Naive thymus-derived CD8-positive, alpha-beta T cell (primary cell): Measurements from ENCODE around the gene KRT9. TPM values are rescaled to one million over a fixed set of nuclear protein-coding genes. Genes with fewer than 3 reads are reported as not detected.

Source experiments
- ATAC-seq, 2 donors: fragments of 150-1000 bp; cut with Tn5 transposase in 1 of 2; sonication (Bioruptor Pico), chemical (Tn5 transposase) in 1 of 2; 1 replicate in 1 of 2; 2 replicates in 1 of 2; pipeline ENCODE4 v1.10.0; 2021; ENCODE audit warnings: mild to moderate bottlenecking in 2 of 2, moderate library complexity in 2 of 2
- POLR2A ChIA-PET: fragments of 350-600 bp; sonication (Branson Sonifier 250); formaldehyde crosslinking; loops from one replicate; lab custom pipeline; 2021; ENCODE audit warnings: antibody characterized with exemption; lab: Charles Lee
- DNase-seq, 10 donors: peaks; one replicate each; pipeline versions ENCODE4 v3.0.0 to v3.0.0-alpha.2; 2020 to 2022
- H3K27ac Mint-ChIP-seq, 10 donors: one replicate each; pipeline ENCODE4 v1.8.0; 2020 to 2022; ENCODE audit warnings: mild to moderate bottlenecking in 10 of 10, mixed read lengths in 10 of 10, moderate library complexity in 4 of 10, inconsistent platforms in 1 of 10
- H3K27me3 Mint-ChIP-seq, 5 donors: one replicate each; pipeline ENCODE4 v1.8.0; 2021 to 2022; ENCODE audit warnings: mixed read lengths in 5 of 5
- H3K36me3 Mint-ChIP-seq, 3 donors: one replicate each; pipeline ENCODE4 v1.8.0; 2020 to 2022; ENCODE audit warnings: mixed read lengths in 3 of 3, mild to moderate bottlenecking in 2 of 3, inconsistent platforms in 1 of 3
- H3K4me1 Mint-ChIP-seq, 4 donors: one replicate each; pipeline ENCODE4 v1.8.0; 2021 to 2022; ENCODE audit warnings: mixed read lengths in 4 of 4
- H3K4me3 Mint-ChIP-seq, 10 donors: one replicate each; pipeline ENCODE4 v1.8.0; 2020 to 2022; ENCODE audit warnings: mild to moderate bottlenecking in 10 of 10, mixed read lengths in 10 of 10, moderate library complexity in 6 of 10, inconsistent platforms in 1 of 10
- H3K9me3 Mint-ChIP-seq, 9 donors: one replicate each; pipeline ENCODE4 v1.8.0; 2020 to 2022; ENCODE audit warnings: mixed read lengths in 9 of 9, mild to moderate bottlenecking in 3 of 9, inconsistent platforms in 1 of 9, moderate library complexity in 1 of 9
- polyA plus RNA-seq, 3 donors: library from polyadenylated mRNA; unstranded; fragments of 300-500 nt; fragmentation: Illumina TruSeq; gene quantifications; one replicate each; pipeline ENCODE4 v1.2.3, GENCODE V29; 2021
- total RNA-seq, 8 experiments: library from RNA in 2 of 8; stranded (reverse) in 2 of 8; gene quantifications; one replicate each; pipeline ENCODE4 v1.2.3 and lab custom pipeline; 2021 to 2026

KRT9 gene
- total and polyA plus RNA-seq, 5 experiments from 2014 or later = not detected

- POLR2A ChIA-PET = no interaction called here
- no peaks in the 10 kb centered on the region for H3K9me3 Mint-ChIP-seq
- DNase-seq (no peak), ATAC-seq (no peak)
- H3K27me3 Mint-ChIP-seq = peaks cover 32 to 80% (median 54%) of the 10 kb centered on the region in 5 donors
- H3K36me3 Mint-ChIP-seq = no peaks in the 10 kb centered on the region
- no peak overlapping the region for H3K4me3 Mint-ChIP-seq
- H3K4me1 Mint-ChIP-seq = no peaks in the 10 kb centered on the region
- H3K27ac Mint-ChIP-seq = no peak overlapping the region
Measured at GRCh38 chr17:41559548-41559947, 12.3 kb downstream of the KRT9 start.

- H3K27ac Mint-ChIP-seq = no peak overlapping the region
- DNase-seq (no peak), ATAC-seq (no peak)
- POLR2A ChIA-PET = interaction anchor here (0.6 kb wide), 1 partner anchor 401 kb away, joined by 3 read pairs; no protein-coding TSS in a partner anchor
- no peaks in the 10 kb centered on the region for H3K36me3 Mint-ChIP-seq
- no peak overlapping the region for H3K4me3 Mint-ChIP-seq
- H3K27me3 Mint-ChIP-seq = peaks cover 33 to 82% (median 51%) of the 10 kb centered on the region in 5 donors
- H3K9me3 Mint-ChIP-seq = no peaks in the 10 kb centered on the region
- no peaks in the 10 kb centered on the region for H3K4me1 Mint-ChIP-seq
Measured at GRCh38 chr17:41556931-41557330, 14.9 kb downstream of the KRT9 start.

GRCh38 chr17:41556306-41556705 lies 15.6 kb downstream of the KRT9 start:
- POLR2A ChIA-PET = no interaction called here
- Mint-ChIP-seq H3K27ac (no peak overlapping the region), H3K9me3 (no peaks in the 10 kb centered on the region), H3K36me3 (no peaks in the 10 kb centered on the region), H3K27me3 (peaks cover 29 to 86% (median 46%) of the 10 kb centered on the region in 5 donors), H3K4me3 (no peak overlapping the region), H3K4me1 (no peaks in the 10 kb centered on the region)
- ATAC-seq = no peak
- no peak for DNase-seq

- ATAC-seq (no peak), DNase-seq (no peak)
- H3K27me3 Mint-ChIP-seq = peaks cover 27 to 78% (median 44%) of the 10 kb centered on the region in 5 donors
- H3K4me3 Mint-ChIP-seq = no peak overlapping the region
- no peaks in the 10 kb centered on the region for H3K4me1 Mint-ChIP-seq
- H3K9me3 Mint-ChIP-seq = no peaks in the 10 kb centered on the region
- POLR2A ChIA-PET = no interaction called here
- no peak overlapping the region for H3K27ac Mint-ChIP-seq
- H3K36me3 Mint-ChIP-seq = no peaks in the 10 kb centered on the region
Measured at GRCh38 chr17:41555105-41555887, 16.6 kb downstream of the KRT9 start.

- POLR2A ChIA-PET = no interaction called here
- peaks cover 20 to 66% (median 32%) of the 10 kb centered on the region in 5 donors for H3K27me3 Mint-ChIP-seq
- peak overlapping the region in 1 of 10 donors; percentile 62 for H3K27ac Mint-ChIP-seq
Measured at GRCh38 chr17:41553987-41554680, 17.7 kb downstream of the KRT9 start.

GRCh38 chr17:41553176-41553575 lies 18.7 kb downstream of the KRT9 start:
- ATAC-seq = no peak
- H3K27ac Mint-ChIP-seq = no peak overlapping the region
- H3K4me1 Mint-ChIP-seq = peaks cover 7 to 15% (median 13%) of the 10 kb centered on the region in 4 donors
- no peak for DNase-seq
- H3K27me3 Mint-ChIP-seq = peaks cover 14 to 57% (median 27%) of the 10 kb centered on the region in 5 donors
- H3K9me3 Mint-ChIP-seq = no peaks in the 10 kb centered on the region
- H3K36me3 Mint-ChIP-seq = no peaks in the 10 kb centered on the region
- H3K4me3 Mint-ChIP-seq = no peak overlapping the region
- POLR2A ChIA-PET = no interaction called here

More at GRCh38 chr17:41553987-41554680, 17.7 kb downstream of the KRT9 start:
- no peaks in the 10 kb centered on the region for H3K9me3 Mint-ChIP-seq
- ATAC-seq (no peak), DNase-seq (no peak)
- H3K36me3 Mint-ChIP-seq = no peaks in the 10 kb centered on the region
- peaks cover 2 to 7% (median 6%) of the 10 kb centered on the region in 4 donors for H3K4me1 Mint-ChIP-seq
- no peak overlapping the region for H3K4me3 Mint-ChIP-seq

- Mint-ChIP-seq H3K36me3 (no peaks in the 10 kb centered on the region), H3K9me3 (peaks cover 0 to 1% (median 0%) of the 10 kb centered on the region in 9 donors), H3K27ac (no peak overlapping the region), H3K4me3 (no peak overlapping the region), H3K27me3 (peaks cover 8 to 49% (median 21%) of the 10 kb centered on the region in 5 donors), H3K4me1 (peaks cover 7 to 19% (median 17%) of the 10 kb centered on the region in 4 donors)
- POLR2A ChIA-PET = interaction anchor here (1.8 kb wide), 1 partner anchor 136 kb away, joined by 4 read pairs; the partner anchor contains the start of gene EIF1
- DNase-seq (no peak), ATAC-seq (no peak)
Measured at GRCh38 chr17:41552455-41552854, 19.4 kb downstream of the KRT9 start.

GRCh38 chr17:41551365-41551764 lies 20.5 kb downstream of the KRT9 start:
- Mint-ChIP-seq H3K4me1 (peaks cover 7 to 19% (median 17%) of the 10 kb centered on the region in 4 donors), H3K27ac (no peak overlapping the region), H3K9me3 (peaks cover 0 to 7% (median 0%) of the 10 kb centered on the region in 9 donors), H3K36me3 (peaks cover 0 to 6% (median 3%) of the 10 kb centered on the region in 3 donors), H3K27me3 (peaks cover 8 to 39% (median 17%) of the 10 kb centered on the region in 5 donors), H3K4me3 (no peak overlapping the region)
- DNase-seq (no peak), ATAC-seq (no peak)
- POLR2A ChIA-PET = interaction anchor here (1.8 kb wide), 1 partner anchor 137 kb away, joined by 4 read pairs; the partner anchor contains the start of gene EIF1

- H3K9me3 Mint-ChIP-seq = peaks cover 0 to 8% (median 0%) of the 10 kb centered on the region in 9 donors
- no peak for ATAC-seq
- POLR2A ChIA-PET = interaction anchor here (0.7 to 1.8 kb wide), 6 partner anchors 24 to 241 kb away, joined by 3 to 13 read pairs (median 6); partner anchors contain the start of genes EIF1 and KRTAP16-1
- H3K27ac Mint-ChIP-seq = peak overlapping the region in 3 of 10 donors; percentile 41 to 71 (median 68)
- H3K4me1 Mint-ChIP-seq = peaks cover 7 to 19% (median 17%) of the 10 kb centered on the region in 4 donors
- DNase-seq = no peak
- H3K27me3 Mint-ChIP-seq = peaks cover 4 to 32% (median 12%) of the 10 kb centered on the region in 5 donors
- peak overlapping the region in 3 of 10 donors; percentile 60 to 80 (median 76) for H3K4me3 Mint-ChIP-seq
- peaks cover 0 to 6% (median 3%) of the 10 kb centered on the region in 3 donors for H3K36me3 Mint-ChIP-seq
Measured at GRCh38 chr17:41549596-41550039, 22.2 kb downstream of the KRT9 start.

- Mint-ChIP-seq H3K27ac (peak overlapping the region in 7 of 10 donors; percentile 24 to 71 (median 63)), H3K4me1 (peaks cover 7 to 19% (median 17%) of the 10 kb centered on the region in 4 donors), H3K9me3 (peaks cover 0 to 8% (median 0%) of the 10 kb centered on the region in 9 donors), H3K36me3 (peaks cover 0 to 6% (median 3%) of the 10 kb centered on the region in 3 donors), H3K27me3 (peaks cover 2 to 26% (median 7%) of the 10 kb centered on the region in 5 donors), H3K4me3 (peak overlapping the region; percentile 52 to 80 (median 66))
- peak; percentile 89 to 91 for ATAC-seq
- POLR2A ChIA-PET = interaction anchor here (0.7 to 1.8 kb wide), 5 partner anchors 23 to 240 kb away, joined by 3 to 11 read pairs (median 6); partner anchors contain the start of genes EIF1 and KRTAP16-1
- peak; percentile 70 to 89 (median 79) for DNase-seq
Measured at GRCh38 chr17:41548844-41549595, 22.8 kb downstream of the KRT9 start.

- Mint-ChIP-seq H3K36me3 (peaks cover 0 to 6% (median 3%) of the 10 kb centered on the region in 3 donors), H3K27ac (peak overlapping the region in 2 of 10 donors; percentile 68 to 71), H3K4me1 (peaks cover 7 to 19% (median 17%) of the 10 kb centered on the region in 4 donors), H3K9me3 (peaks cover 0 to 8% (median 0%) of the 10 kb centered on the region in 9 donors), H3K27me3 (peaks cover under 1 to 17% (median 5%) of the 10 kb centered on the region in 5 donors), H3K4me3 (peak overlapping the region in 8 of 10 donors; percentile 31 to 80 (median 67))
- POLR2A ChIA-PET = interaction anchor here (0.8 to 1.8 kb wide), 3 partner anchors 114 to 414 kb away, joined by 3 to 6 read pairs (median 6); partner anchors contain the start of gene KRTAP16-1
- DNase-seq (no peak), ATAC-seq (no peak)
Measured at GRCh38 chr17:41547921-41548843, 23.7 kb downstream of the KRT9 start.
